Kidney epithelial cell (primary cell): ENCODE data around the gene FBLN2. TPM values are rescaled to one million over a fixed set of nuclear protein-coding genes. Genes with fewer than 3 reads are reported as not detected.

Experiments used
- DNase-seq: peaks from one replicate; pipeline ENCODE4 v3.0.0-alpha.2; 2010; ENCODE audit warnings: low read depth
- H3K27me3 ChIP-seq: 2 replicates; pipeline ENCODE4 v1.6.0; 2011; ENCODE audit warnings: low read length; ENCODE audit not compliant: control insufficient read depth, insufficient read depth
- H3K36me3 ChIP-seq: 2 replicates; pipeline ENCODE4 v1.5.1; 2011; ENCODE audit warnings: low read length; ENCODE audit not compliant: control insufficient read depth, insufficient read depth
- H3K4me3 ChIP-seq: 2 replicates; pipeline ENCODE4 v1.5.1; 2011; ENCODE audit warnings: low read depth, mild to moderate bottlenecking, control low read depth, low read length
- CTCF ChIP-seq: IDR thresholded peaks from 2 replicates; pipeline ENCODE4 v1.5.1; 2011; ENCODE audit warnings: mild to moderate bottlenecking, moderate library complexity, low read length, control low read depth, inconsistent platforms; ENCODE audit not compliant: insufficient read depth, poor library complexity, severe bottlenecking
- total RNA-seq: library from RNA; depleted of rRNA; stranded (reverse); fragments of >200 nt; gene quantifications from 2 replicates; pipeline ENCODE4 v1.2.3, GENCODE V29; 2015

The FBLN2 gene
- total RNA-seq, 1 donor from 2014 or later, result 6.7 TPM

GRCh38 chr3:13671482-13672233 lies 122.7 kb downstream of the FBLN2 start:
- no peaks in the 10 kb centered on the region for H3K36me3 ChIP-seq
- no peaks in the 10 kb centered on the region for H3K27me3 ChIP-seq
- TF ChIP-seq CTCF, result no peak
- no peak for DNase-seq
- H3K4me3 ChIP-seq, result no peak overlapping the region

- peak; percentile 22 for TF ChIP-seq CTCF
Observed at GRCh38 chr3:13673207-13673606, 124.3 kb downstream of the FBLN2 start.

GRCh38 chr3:13674538-13675185 lies 125.7 kb downstream of the FBLN2 start:
- no peaks in the 10 kb centered on the region for H3K27me3 ChIP-seq
- no peaks in the 10 kb centered on the region for H3K36me3 ChIP-seq
- no peak overlapping the region for H3K4me3 ChIP-seq
- DNase-seq, result no peak
- no peak for TF ChIP-seq CTCF

More at GRCh38 chr3:13673207-13673606, 124.3 kb downstream of the FBLN2 start:
- Histone ChIP-seq H3K4me3 (no peak overlapping the region), H3K36me3 (no peaks in the 10 kb centered on the region), H3K27me3 (no peaks in the 10 kb centered on the region)
- DNase-seq, result no peak

DNA sequence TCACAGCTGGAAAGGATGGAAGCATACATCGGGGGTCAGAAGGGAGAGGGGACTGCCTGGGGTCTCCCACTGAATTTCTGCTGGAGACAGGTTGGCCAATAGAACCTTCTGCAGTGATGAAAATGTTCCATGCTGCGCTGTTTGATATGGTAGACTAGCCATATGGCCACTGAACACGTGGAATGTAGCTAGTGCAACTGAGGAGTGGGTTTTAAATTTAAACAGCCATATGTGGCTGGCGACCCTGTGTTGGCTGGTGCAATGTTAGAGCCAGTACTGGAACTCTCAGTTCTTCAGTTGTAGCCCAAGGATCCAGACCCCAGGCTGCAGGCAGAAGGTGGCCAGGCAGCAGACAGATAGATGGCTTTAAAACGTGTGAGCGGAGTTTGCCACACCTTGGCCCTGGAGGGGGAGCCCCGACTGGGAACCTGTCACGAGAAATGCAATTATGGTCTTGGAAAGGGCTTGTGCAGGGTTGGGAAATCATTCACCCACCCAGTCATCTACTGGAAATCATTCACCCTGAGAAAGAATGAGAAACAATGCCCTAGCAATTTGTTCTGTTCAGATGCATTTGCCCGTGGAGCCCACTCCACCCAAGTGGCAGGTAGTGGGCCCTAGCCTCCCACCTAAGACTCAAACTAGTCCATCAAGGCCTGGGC lies 127.6 kb downstream of the FBLN2 start:
- H3K4me3 ChIP-seq, result no peak overlapping the region
- no peak for DNase-seq
- H3K36me3 ChIP-seq, result no peaks in the 10 kb centered on the region
- H3K27me3 ChIP-seq, result no peaks in the 10 kb centered on the region
- TF ChIP-seq CTCF, result no peak

- H3K36me3 ChIP-seq, result no peaks in the 10 kb centered on the region
- no peak for TF ChIP-seq CTCF
- no peak for DNase-seq
- no peak overlapping the region for H3K4me3 ChIP-seq
- no peaks in the 10 kb centered on the region for H3K27me3 ChIP-seq
Observed at GRCh38 chr3:13677272-13677671, 128.3 kb downstream of the FBLN2 start.
